ACC112 (cell line): ENCODE data around the gene SELENOO.

Experiments used
- H2AFZ ChIP-seq: fragments of 200-600 bp; sonication (generic); one replicate; pipeline ENCODE4 v1.6.0; 2017; ENCODE audit warnings: antibody characterized with exemption, low read length; ENCODE audit not compliant: unreplicated experiment
- H3K27ac ChIP-seq: fragments of 200-600 bp; sonication (generic); 2 replicates; pipeline ENCODE4 v1.5.1; 2014; ENCODE audit warnings: low read depth, mild to moderate bottlenecking, antibody characterized with exemption, low read length, moderate library complexity
- H3K27me3 ChIP-seq: fragments of 200-600 bp; sonication (generic); 2 replicates; pipeline ENCODE4 v1.6.1; 2014; ENCODE audit warnings: mild to moderate bottlenecking, antibody characterized with exemption, low read length, moderate library complexity, mixed read lengths; ENCODE audit not compliant: insufficient read depth
- H3K36me3 ChIP-seq: fragments of 200-600 bp; sonication (generic); 2 replicates; pipeline ENCODE4 v1.6.1; 2016; ENCODE audit warnings: mild to moderate bottlenecking, antibody characterized with exemption, low read length, moderate library complexity, mixed read lengths; ENCODE audit not compliant: insufficient read depth
- H3K4me1 ChIP-seq: fragments of 200-600 bp; sonication (generic); one replicate; pipeline ENCODE4 v1.6.1; 2016; ENCODE audit warnings: low read length, mixed read lengths; ENCODE audit not compliant: insufficient read depth, unreplicated experiment, control insufficient read depth
- H3K4me3 ChIP-seq: fragments of 200-600 bp; sonication (generic); 2 replicates; pipeline ENCODE4 v1.5.1; 2014; ENCODE audit warnings: mild to moderate bottlenecking, low read depth, low read length
- H3K79me2 ChIP-seq: fragments of 200-600 bp; sonication (generic); one replicate; pipeline ENCODE4 v1.6.0; 2016; ENCODE audit warnings: low read length; ENCODE audit not compliant: control insufficient read depth, unreplicated experiment, insufficient read depth

SELENOO gene, protein sequence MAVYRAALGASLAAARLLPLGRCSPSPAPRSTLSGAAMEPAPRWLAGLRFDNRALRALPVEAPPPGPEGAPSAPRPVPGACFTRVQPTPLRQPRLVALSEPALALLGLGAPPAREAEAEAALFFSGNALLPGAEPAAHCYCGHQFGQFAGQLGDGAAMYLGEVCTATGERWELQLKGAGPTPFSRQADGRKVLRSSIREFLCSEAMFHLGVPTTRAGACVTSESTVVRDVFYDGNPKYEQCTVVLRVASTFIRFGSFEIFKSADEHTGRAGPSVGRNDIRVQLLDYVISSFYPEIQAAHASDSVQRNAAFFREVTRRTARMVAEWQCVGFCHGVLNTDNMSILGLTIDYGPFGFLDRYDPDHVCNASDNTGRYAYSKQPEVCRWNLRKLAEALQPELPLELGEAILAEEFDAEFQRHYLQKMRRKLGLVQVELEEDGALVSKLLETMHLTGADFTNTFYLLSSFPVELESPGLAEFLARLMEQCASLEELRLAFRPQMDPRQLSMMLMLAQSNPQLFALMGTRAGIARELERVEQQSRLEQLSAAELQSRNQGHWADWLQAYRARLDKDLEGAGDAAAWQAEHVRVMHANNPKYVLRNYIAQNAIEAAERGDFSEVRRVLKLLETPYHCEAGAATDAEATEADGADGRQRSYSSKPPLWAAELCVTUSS

DNA sequence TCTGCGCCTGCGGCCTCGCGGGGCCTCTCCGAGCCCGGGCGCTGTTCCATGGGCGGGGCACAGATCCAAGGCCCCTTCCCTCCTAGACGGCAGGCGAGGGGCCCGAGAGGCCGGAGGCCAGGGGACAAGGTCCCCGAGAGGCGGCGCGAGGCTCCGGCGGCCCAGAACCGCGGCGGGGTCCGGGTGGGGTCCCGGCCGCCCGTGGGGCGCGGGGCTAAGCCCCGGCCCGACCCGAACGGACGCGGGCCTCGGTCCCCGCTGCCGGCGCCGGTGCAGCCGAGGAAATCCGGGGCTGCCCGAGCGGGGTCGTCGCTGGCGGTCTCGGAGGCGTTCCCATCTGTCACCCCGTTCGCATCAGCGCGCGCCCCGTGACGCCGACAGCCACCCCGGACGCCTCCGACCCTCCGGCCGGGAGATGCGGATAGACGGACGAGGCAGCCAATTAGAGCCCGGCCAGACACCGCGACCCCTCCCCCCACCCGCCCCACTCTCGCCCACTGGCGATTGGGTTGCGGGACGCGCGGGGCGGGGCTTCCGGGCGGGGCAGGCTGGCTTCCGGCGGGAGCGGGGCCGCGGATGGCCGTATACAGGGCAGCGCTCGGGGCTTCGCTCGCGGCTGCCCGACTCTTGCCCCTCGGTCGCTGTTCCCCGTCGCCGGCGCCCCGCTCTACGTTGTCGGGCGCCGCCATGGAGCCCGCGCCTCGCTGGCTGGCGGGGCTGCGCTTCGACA, at the start of gene SELENOO:
TSS of gene SELENOO (plus strand) at position 551 of the 730 bp plus-strand sequence. CDS start at position 577, 26 bp downstream.
- Histone ChIP-seq H3K27ac (no peak within 1 kb of the TSS), H3K79me2 (peaks cover 24% of the 10 kb centered on the region), H3K4me1 (peaks cover 4% of the 10 kb centered on the region), H3K27me3 (no peaks in the 10 kb centered on the region), H3K4me3 (peak within 1 kb of the TSS; percentile 86), H3K36me3 (peaks cover 8% of the 10 kb centered on the region; the same call in 1 of the 2 replicates), H2AFZ (peak within 1 kb of the TSS; percentile 60)

DNA sequence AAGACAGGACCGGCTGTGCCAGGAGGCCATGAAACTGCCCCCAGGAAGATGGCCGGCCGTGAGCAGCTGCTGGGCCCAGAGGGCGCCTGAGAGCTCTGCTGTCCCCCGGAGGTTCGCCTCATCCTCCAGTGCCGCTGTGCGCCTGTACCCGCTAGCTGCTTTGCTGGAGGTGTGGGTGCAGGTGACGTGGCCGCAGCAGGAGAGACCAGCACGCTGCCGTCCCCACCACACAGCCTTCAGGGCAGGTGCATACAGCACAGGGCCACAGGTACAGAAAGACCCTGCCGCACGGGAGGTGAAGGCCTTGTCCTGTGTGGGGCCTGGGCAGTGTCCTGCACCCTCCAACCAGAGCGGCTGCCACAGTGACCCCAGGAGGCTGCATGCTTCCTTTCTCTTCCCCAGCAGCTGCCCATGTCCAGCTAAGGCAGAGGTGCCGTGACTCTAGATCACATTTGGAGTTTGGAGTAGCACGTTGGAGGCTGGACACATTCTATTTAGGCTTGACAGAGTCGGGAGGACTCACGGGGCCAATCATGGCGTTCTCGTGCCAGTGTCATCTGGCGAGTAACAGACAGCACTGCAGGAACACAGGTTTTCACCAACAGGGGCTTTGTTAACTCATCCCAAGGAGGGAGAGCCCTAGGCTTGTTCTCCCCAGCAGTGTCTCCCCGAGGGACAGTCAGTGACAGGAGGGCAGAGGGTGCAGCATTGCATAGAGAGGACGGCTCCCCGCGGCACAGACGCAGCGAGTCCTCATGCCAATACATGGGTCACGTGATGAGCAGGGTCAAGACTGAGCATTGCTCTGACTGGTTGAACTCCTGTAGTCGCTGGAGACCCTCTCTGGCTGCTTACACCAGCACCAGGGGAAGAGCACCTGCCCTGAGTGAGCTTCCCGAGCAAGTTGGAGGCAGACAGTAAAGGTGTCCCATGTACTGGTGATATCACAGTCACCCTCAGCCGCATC, 49.0 kb upstream of the SELENOO start:
- H3K36me3 ChIP-seq: no peaks in the 10 kb centered on the region
- no peaks in the 10 kb centered on the region for H3K79me2 ChIP-seq
- H3K27ac ChIP-seq: no peak overlapping the region
- no peaks in the 10 kb centered on the region for H3K4me1 ChIP-seq
- no peaks in the 10 kb centered on the region for H3K27me3 ChIP-seq
- H3K4me3 ChIP-seq: no peak overlapping the region
- H2AFZ ChIP-seq: no peak overlapping the region

DNA sequence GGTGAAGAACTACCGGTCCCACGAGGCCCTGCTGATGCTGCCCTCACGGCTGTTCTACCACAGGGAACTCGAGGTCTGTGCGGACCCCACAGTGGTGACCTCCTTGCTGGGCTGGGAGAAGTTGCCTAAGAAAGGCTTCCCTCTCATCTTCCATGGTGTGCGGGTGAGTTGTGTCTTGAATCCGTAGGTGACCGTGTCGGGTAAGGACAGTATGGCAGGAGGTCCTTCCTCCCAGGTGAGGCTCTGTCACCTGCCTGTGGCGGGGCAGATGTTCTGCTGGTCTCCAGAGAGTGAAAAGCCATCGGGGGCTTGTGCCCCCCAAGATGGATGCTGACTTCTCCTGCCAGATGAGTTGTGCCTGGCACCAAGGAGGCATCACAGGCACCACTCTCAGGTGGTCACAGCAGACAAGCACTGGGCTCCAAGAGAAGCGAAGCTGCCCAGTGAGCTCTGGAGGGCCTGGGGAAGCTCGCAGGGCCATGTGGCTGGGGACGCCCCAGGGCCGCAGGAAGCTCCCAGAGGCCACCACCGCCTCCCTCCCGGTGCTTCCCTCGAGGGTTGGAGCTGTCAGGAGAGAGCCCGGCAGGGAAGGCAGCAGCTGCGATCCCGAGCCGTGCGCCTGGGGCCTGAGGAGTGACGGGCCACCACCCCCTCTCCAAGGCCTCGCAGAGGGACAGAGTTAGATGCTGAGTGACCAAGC, 47.6 kb upstream of the SELENOO start:
- H2AFZ ChIP-seq: no peak overlapping the region
- no peaks in the 10 kb centered on the region for H3K4me1 ChIP-seq
- H3K27ac ChIP-seq: no peak overlapping the region
- H3K27me3 ChIP-seq: no peaks in the 10 kb centered on the region
- no peaks in the 10 kb centered on the region for H3K36me3 ChIP-seq
- no peak overlapping the region for H3K4me3 ChIP-seq
- no peaks in the 10 kb centered on the region for H3K79me2 ChIP-seq

DNA sequence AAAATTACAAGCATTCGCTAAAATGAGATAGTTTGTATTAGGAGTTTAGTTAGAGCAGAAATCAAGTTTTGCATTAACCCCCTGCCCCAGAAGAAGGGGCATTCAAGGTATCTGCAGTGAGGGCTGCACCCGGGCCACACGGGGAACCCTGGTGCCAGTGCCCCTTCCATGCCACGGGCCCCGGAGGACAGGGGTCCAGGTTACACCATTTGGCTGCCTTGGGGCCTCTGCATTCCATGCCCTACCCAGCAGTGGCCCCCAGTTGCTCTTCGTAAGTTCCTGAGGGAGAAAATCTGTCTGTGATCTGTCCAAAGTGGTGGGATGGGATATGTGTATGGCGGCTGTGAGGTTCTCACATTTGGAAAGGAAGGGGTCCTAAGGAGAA, 47.1 kb upstream of the SELENOO start:
- Histone ChIP-seq H3K27ac (no peak overlapping the region), H3K27me3 (no peaks in the 10 kb centered on the region), H3K36me3 (no peaks in the 10 kb centered on the region), H3K4me3 (no peak overlapping the region), H3K79me2 (no peaks in the 10 kb centered on the region), H3K4me1 (no peaks in the 10 kb centered on the region), H2AFZ (no peak overlapping the region)

DNA sequence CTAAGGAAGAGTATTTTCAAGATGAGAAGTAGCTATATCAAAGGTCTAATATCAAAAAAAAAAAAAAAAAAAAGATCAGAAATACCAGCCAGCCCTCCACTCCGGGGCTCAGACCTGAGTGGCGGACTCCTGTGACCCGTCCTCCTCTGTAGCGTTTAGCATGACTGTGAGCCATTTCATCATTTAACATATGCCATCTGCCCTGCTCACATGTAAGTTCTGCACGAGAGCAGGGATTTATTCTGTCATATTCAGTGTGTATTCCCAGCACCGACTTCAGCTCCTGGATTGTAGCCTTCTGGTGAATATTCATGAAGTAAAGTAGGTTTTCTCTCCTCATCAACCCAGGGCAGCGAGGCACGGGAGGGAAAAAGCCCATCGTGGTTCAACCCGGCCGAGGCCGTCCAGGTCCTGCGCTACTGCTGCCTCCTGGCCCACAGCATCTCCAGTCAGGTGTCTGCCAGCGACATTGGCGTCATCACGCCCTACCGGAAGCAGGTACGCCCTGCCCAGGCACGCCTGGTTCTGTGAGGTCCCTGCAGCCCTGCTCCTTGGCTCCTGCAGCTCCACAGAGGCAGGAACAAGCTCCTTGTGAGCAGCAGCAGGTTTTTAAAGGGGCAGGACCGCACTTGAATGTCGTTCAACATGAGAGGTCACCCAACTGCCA, 43.0 kb upstream of the SELENOO start:
- H3K4me3 ChIP-seq: no peak overlapping the region
- no peaks in the 10 kb centered on the region for H3K4me1 ChIP-seq
- no peaks in the 10 kb centered on the region for H3K79me2 ChIP-seq
- no peaks in the 10 kb centered on the region for H3K36me3 ChIP-seq
- H2AFZ ChIP-seq: no peak overlapping the region
- no peaks in the 10 kb centered on the region for H3K27me3 ChIP-seq
- H3K27ac ChIP-seq: no peak overlapping the region

DNA sequence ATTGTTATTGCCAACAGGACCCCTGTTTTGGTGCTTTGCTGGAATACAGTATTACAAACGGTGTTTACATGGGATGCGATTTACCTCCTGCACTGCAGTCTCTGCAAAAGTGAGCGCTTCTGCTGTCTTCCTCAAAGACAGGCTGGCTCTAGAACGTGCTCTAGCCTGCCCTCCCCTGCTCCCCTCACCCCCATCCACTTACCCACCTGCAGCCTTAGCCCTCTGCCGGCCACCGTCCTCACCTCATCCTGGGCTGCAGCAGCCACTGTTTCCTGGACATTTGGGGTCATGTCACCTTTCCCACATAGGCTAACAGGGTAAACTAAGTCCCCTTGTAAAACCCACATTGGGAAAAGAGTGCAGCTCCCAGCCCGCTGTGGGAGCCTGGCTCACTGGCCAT, 39.9 kb upstream of the SELENOO start:
- Histone ChIP-seq H3K27ac (no peak overlapping the region), H3K36me3 (no peaks in the 10 kb centered on the region), H3K79me2 (no peaks in the 10 kb centered on the region), H3K4me3 (no peak overlapping the region), H3K4me1 (no peaks in the 10 kb centered on the region), H3K27me3 (no peaks in the 10 kb centered on the region), H2AFZ (no peak overlapping the region)

DNA sequence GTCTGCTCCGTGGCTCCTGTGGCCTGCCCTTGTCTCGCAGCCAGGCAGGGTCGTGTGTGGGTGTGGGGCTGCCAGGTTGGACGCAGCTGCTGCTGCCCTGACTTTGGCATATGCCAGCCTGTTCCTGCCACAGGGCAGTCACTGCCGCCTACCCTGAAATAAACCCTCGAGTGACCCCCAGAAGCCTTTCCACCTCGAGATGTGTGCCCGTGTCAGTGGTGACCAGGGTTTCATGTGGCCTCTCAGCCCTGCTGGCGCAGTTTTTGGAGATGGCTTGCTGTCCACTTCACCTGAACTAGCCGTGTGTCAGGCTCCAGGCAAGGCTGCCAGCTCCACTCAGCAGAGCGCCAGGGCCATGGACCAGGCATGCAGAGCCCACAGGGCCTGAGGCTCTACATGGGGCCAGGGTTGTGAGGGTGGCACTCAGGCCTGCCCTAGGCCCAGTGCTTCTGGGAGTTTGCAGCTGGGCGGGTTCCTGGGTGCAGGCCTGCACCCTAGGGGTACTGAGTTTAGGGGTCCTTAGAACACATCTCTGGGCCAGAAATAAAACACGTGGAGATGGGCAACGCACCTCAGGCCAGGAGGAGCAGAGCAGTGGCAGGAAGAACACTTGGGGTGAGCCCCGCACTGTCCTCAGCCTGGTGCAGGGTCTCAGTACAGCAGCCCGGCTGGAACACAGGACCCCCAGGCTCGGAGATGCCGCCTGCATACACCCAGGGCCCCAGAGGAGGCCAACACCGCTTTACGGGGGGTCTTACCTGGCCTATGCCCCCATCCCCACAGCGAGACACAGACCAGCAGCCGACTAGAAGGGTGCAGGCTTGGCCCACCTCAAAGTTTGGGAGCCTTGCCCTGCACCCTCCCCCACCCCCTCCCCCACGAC, 39.1 kb upstream of the SELENOO start:
- Histone ChIP-seq H3K36me3 (no peaks in the 10 kb centered on the region), H3K27me3 (no peaks in the 10 kb centered on the region), H3K79me2 (no peaks in the 10 kb centered on the region), H3K27ac (no peak overlapping the region), H3K4me3 (no peak overlapping the region), H3K4me1 (no peaks in the 10 kb centered on the region), H2AFZ (no peak overlapping the region)

DNA sequence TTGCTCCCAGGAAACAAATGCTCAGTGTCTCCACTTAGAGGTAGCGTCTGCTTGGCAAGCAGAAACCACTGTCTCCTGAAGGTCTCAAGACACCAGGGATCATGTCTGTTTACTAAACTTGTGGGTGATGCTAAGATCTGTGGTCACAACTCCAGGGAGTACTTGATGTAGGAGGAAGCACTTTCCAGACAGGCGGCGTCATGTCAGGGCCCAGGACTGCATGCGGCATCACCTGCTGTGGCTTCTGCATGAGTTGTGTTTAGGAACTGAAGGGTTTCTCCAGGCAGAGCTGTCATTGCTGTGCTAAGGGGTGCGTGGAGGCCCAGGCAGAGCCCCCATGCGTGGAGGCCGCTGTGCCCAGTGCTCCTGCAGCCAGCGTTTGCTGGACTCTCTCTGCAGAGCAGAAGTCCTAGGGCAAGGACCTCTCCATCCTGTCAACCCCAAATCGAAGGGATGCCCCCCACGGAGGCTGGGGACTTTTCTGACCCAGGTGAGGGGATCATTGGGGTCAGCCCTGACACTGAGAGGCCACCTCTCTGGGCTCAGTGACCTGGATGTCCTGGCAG, 38.3 kb upstream of the SELENOO start:
- Histone ChIP-seq H2AFZ (no peak overlapping the region), H3K4me1 (no peaks in the 10 kb centered on the region), H3K27me3 (no peaks in the 10 kb centered on the region), H3K79me2 (no peaks in the 10 kb centered on the region), H3K4me3 (no peak overlapping the region), H3K36me3 (no peaks in the 10 kb centered on the region), H3K27ac (no peak overlapping the region)
